SK-N-SH (cell line): Measurements from ENCODE around the gene PARD3B. TPM values are rescaled to one million over a fixed set of nuclear protein-coding genes. Genes with fewer than 3 reads are reported as not detected.

Source experiments
- CTCF ChIA-PET: fragments of 300-600, 350-600 bp; formaldehyde crosslinking; extraction: SDS; loops from one replicate; lab custom pipeline; 2021; lab: Yijun Ruan, JAX
- POLR2A ChIA-PET: fragments of 350-600 bp; sonication (Branson Sonifier 250); formaldehyde crosslinking; extraction: SDS; loops from one replicate; lab custom pipeline; 2020; ENCODE audit warnings: antibody characterized with exemption, inconsistent platforms; lab: Yijun Ruan, JAX
- DNase-seq: peaks from one replicate; pipeline ENCODE4 v3.0.0; 2012
- H2AFZ ChIP-seq: fragments of 200-600 bp; sonication (generic); 2 replicates; pipeline ENCODE4 v1.8.1; 2016; ENCODE audit warnings: antibody characterized with exemption, mild to moderate bottlenecking, low read depth
- H3F3A ChIP-seq: fragments of 200-600 bp; sonication (generic); replicated peaks from 2 replicates; pipeline ENCODE3; 2016; ENCODE audit warnings: antibody characterized with exemption, mild to moderate bottlenecking; ENCODE audit not compliant: insufficient read depth
- H3K27ac ChIP-seq, 2 experiments: fragments of 200-500 bp in 1 of 2; fragments of 200-600 bp in 1 of 2; sonication (Bioruptor generic) in 1 of 2; sonication (generic), shearing (Covaris generic) in 1 of 2; 2 replicates each; pipeline versions ENCODE4 v1.5.1 to v1.6.1; 2014 to 2016; ENCODE audit warnings: low read depth in 2 of 2, inconsistent platforms in 1 of 2, low read length in 1 of 2, mild to moderate bottlenecking in 1 of 2, mixed read lengths in 1 of 2
- H3K27me3 ChIP-seq: fragments of 200-600 bp; sonication (generic), shearing (Covaris generic); 2 replicates; pipeline ENCODE4 v1.6.1; 2016; ENCODE audit warnings: mixed run types; ENCODE audit not compliant: insufficient read depth
- H3K36me3 ChIP-seq, 2 experiments: fragments of 200-500 bp in 1 of 2; fragments of 200-600 bp in 1 of 2; sonication (Bioruptor generic) in 1 of 2; sonication (generic) in 1 of 2; replicated peaks in 1 of 2; 2 replicates each; pipeline versions ENCODE3 to v1.5.1; 2014 to 2016; ENCODE audit warnings: low read length in 1 of 2, mild to moderate bottlenecking in 1 of 2; ENCODE audit not compliant: insufficient read depth in 2 of 2, control insufficient read depth in 1 of 2
- H3K4me1 ChIP-seq, 2 experiments: fragments of 200-500 bp in 1 of 2; fragments of 200-600 bp in 1 of 2; sonication (Bioruptor generic) in 1 of 2; sonication (generic), shearing (Covaris generic) in 1 of 2; 2 replicates each; pipeline versions ENCODE4 v1.5.1 to v1.6.1; 2014 to 2016; ENCODE audit warnings: low read depth in 1 of 2, low read length in 1 of 2, mixed run types in 1 of 2; ENCODE audit not compliant: insufficient read depth in 2 of 2, control insufficient read depth in 1 of 2
- H3K4me2 ChIP-seq: fragments of 200-600 bp; sonication (generic), shearing (Covaris generic); 2 replicates; pipeline ENCODE4 v1.6.1; 2017; ENCODE audit warnings: mixed run types
- H3K4me3 ChIP-seq, 2 experiments: fragments of 200-500 bp in 1 of 2; fragments of 200-600 bp in 1 of 2; sonication (Bioruptor generic) in 1 of 2; sonication (generic), shearing (Covaris generic) in 1 of 2; 2 replicates each; pipeline versions ENCODE4 v1.5.1 to v1.8.1; 2014 to 2016; ENCODE audit warnings: low read depth in 2 of 2, inconsistent platforms in 1 of 2, low read length in 1 of 2, mild to moderate bottlenecking in 1 of 2, mixed read lengths in 1 of 2, moderate library complexity in 1 of 2
- H3K79me2 ChIP-seq: fragments of 200-600 bp; sonication (generic); 2 replicates; pipeline ENCODE4 v1.8.1; 2017; ENCODE audit warnings: mild to moderate bottlenecking; ENCODE audit not compliant: insufficient read depth
- H3K9ac ChIP-seq: fragments of 200-600 bp; sonication (generic); 2 replicates; pipeline ENCODE4 v1.6.1; 2017; ENCODE audit warnings: mixed run types
- H3K9me2 ChIP-seq: fragments of 200-600 bp; sonication (generic); 2 replicates; pipeline ENCODE4 v1.6.1; 2017; ENCODE audit warnings: mixed run types
- H3K9me3 ChIP-seq: fragments of 200-600 bp; sonication (generic); 2 replicates; pipeline ENCODE4 v1.6.1; 2017; ENCODE audit warnings: mixed run types, mild to moderate bottlenecking, moderate library complexity
- H4K20me1 ChIP-seq: fragments of 200-600 bp; sonication (generic); 2 replicates; pipeline ENCODE4 v1.6.1; 2017; ENCODE audit warnings: mild to moderate bottlenecking, mixed run types; ENCODE audit not compliant: insufficient read depth
- EZH2phosphoT487 ChIP-seq: fragments of 200-600 bp; sonication (generic); IDR thresholded peaks from 2 replicates; pipeline ENCODE4 v1.6.1; 2017; ENCODE audit warnings: low read depth, mixed run types, mild to moderate bottlenecking, antibody characterized with exemption, moderate library complexity, borderline replicate concordance
- FOXJ3 ChIP-seq: sonication (generic); formaldehyde crosslinking; IDR thresholded peaks from 2 replicates; pipeline ENCODE4 v1.5.1; 2020; ENCODE audit warnings: mild to moderate bottlenecking, missing genetic modification reagents
- FOXM1 ChIP-seq: IDR thresholded peaks from 2 replicates; pipeline ENCODE4 v1.4.0; 2012; ENCODE audit warnings: low read depth, mild to moderate bottlenecking
- GATA2 ChIP-seq: sonication (generic); formaldehyde crosslinking; IDR thresholded peaks from 2 replicates; pipeline ENCODE4 v1.5.0; 2020; ENCODE audit warnings: mild to moderate bottlenecking, missing genetic modification reagents
- IRF3 ChIP-seq: fragments of 150-350 bp; IDR thresholded peaks from 2 replicates; pipeline ENCODE4 v1.6.1; 2016; ENCODE audit warnings: mild to moderate bottlenecking, low read depth, low read length
- JUND ChIP-seq: IDR thresholded peaks from 2 replicates; pipeline ENCODE4 v1.4.0; 2012
- MEF2A ChIP-seq: IDR thresholded peaks from 2 replicates; pipeline ENCODE4 v1.4.0; 2012; ENCODE audit warnings: low read depth, borderline replicate concordance
- NRF1 ChIP-seq: IDR thresholded peaks from 2 replicates; pipeline ENCODE4 v1.6.1; 2012; ENCODE audit warnings: low read depth, mild to moderate bottlenecking, low read length
- RAD21 ChIP-seq: IDR thresholded peaks from 2 replicates; pipeline ENCODE4 v1.6.1; 2012; ENCODE audit warnings: mild to moderate bottlenecking, low read length
- REST ChIP-seq: IDR thresholded peaks from 2 replicates; pipeline ENCODE4 v1.6.1; 2012; ENCODE audit warnings: mild to moderate bottlenecking, low read depth, low read length, moderate library complexity
- RFX5 ChIP-seq: IDR thresholded peaks from 2 replicates; pipeline ENCODE4 v1.6.1; 2012; ENCODE audit warnings: mild to moderate bottlenecking, improper control_type of control experiment, low read length
- RXRA ChIP-seq: IDR thresholded peaks from 2 replicates; pipeline ENCODE4 v1.4.0; 2012; ENCODE audit warnings: low read depth, mild to moderate bottlenecking, borderline replicate concordance
- TCF12 ChIP-seq: IDR thresholded peaks from 2 replicates; pipeline ENCODE4 v1.4.0; 2012
- TEAD4 ChIP-seq: IDR thresholded peaks from 2 replicates; pipeline ENCODE4 v1.4.0; 2012; ENCODE audit warnings: mild to moderate bottlenecking, borderline replicate concordance; ENCODE audit not compliant: insufficient read depth
- USF1 ChIP-seq: IDR thresholded peaks from 2 replicates; pipeline ENCODE4 v1.4.0; 2012; ENCODE audit warnings: low read depth, borderline replicate concordance
- YY1 ChIP-seq: IDR thresholded peaks from 2 replicates; pipeline ENCODE4 v1.4.0; 2012; ENCODE audit warnings: low read depth, mild to moderate bottlenecking
- ZBTB33 ChIP-seq: IDR thresholded peaks from 2 replicates; pipeline ENCODE4 v1.4.0; 2012; ENCODE audit warnings: low read depth, borderline replicate concordance
- polyA plus RNA-seq, 3 experiments: library from polyadenylated mRNA; depleted of rRNA; stranded (reverse); fragments of >200 nt; gene quantifications; 2 replicates each; pipeline ENCODE4 v1.2.3, GENCODE V29; 2012

Gene PARD3B
- polyA plus RNA-seq, 1 of the 3 experiments (the other 2 are of a cell fraction) = 0.87 TPM

- H3K4me2 ChIP-seq = no peak overlapping the region
- H3K9me3 ChIP-seq = no peaks in the 10 kb centered on the region
- H3K4me3 ChIP-seq = no peak overlapping the region
- no peaks in the 10 kb centered on the region for H3K9me2 ChIP-seq
- no peak overlapping the region for H3K27ac ChIP-seq
- H3K79me2 ChIP-seq = no peaks in the 10 kb centered on the region
- no peak overlapping the region for H2AFZ ChIP-seq
- H3K27me3 ChIP-seq = no peaks in the 10 kb centered on the region
- no peaks in the 10 kb centered on the region for H4K20me1 ChIP-seq
- CTCF ChIA-PET = no interaction called here
- no peaks in the 10 kb centered on the region for H3K36me3 ChIP-seq
- no peak for DNase-seq
- no peaks in the 10 kb centered on the region for H3F3A ChIP-seq
- POLR2A ChIA-PET = no interaction called here
- no peak overlapping the region for H3K9ac ChIP-seq
- TF ChIP-seq IRF3 = no peak
- no peak for TF ChIP-seq TCF12
- no peak for TF ChIP-seq EZH2phosphoT487
- TF ChIP-seq ZBTB33 = no peak
- TF ChIP-seq GATA2 (CRISPR knock-in tag) = no peak
- TF ChIP-seq USF1 = no peak
- no peak for TF ChIP-seq MEF2A
- no peak for TF ChIP-seq TEAD4
- no peak for TF ChIP-seq RXRA
- no peak for TF ChIP-seq JUND
- no peak for TF ChIP-seq NRF1
- no peak for TF ChIP-seq FOXM1
- no peak for TF ChIP-seq RAD21
- TF ChIP-seq YY1 = no peak
- TF ChIP-seq REST = no peak
- TF ChIP-seq FOXJ3 (CRISPR knock-in tag) = no peak
- no peak for TF ChIP-seq RFX5
- H3K4me1 ChIP-seq = no peaks in the 10 kb centered on the region; a peak in 1 of 4 replicates
Measured at GRCh38 chr2:204771721-204772120, 226.4 kb downstream of the PARD3B start.
